ENCODE measurements around the gene MAPK8IP1.

MAPK8IP1 gene

DNA sequence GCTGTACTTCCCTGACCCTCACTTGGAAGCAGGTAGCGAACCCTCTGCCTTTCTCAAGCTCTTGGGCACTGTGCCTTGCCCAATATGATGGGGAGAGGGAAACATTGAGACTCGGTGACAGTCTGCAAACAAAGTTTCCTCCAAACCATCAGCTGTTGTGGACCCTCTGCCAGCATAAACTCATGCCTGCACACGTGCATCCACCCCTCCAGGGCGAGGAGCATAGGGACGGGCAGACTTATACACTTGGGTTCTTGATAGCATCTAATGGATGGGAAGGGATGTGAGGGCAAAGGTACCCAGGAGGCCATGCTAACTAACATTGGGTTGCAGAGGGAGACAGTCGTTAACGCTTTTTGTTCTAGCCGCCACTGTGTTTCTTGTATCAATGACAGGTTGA, 8.2 kb upstream of the MAPK8IP1 start:
- 99% methylated on average over 8 of the region's 8 CpGs for WGBS
- no peak overlapping the region for H3K18ac ChIP-seq (ENCODE audit: low read depth in 1 of 2, low read length in 2 of 2)
- H3K27me3 ChIP-seq (ENCODE audit: control insufficient read depth in 1 of 2, insufficient read depth in 1 of 2, low read length in 2 of 2): no peaks in the 10 kb centered on the region
- H2BK15ac ChIP-seq (ENCODE audit: low read depth, poor library complexity, severe bottlenecking): no peak overlapping the region
- no peaks in the 10 kb centered on the region for H3K79me1 ChIP-seq (replicated peaks; ENCODE audit: low read length, poor library complexity, severe bottlenecking)
- no peak overlapping the region for H3K4me2 ChIP-seq (ENCODE audit: low read length, poor library complexity, severe bottlenecking)
- no peak overlapping the region for H4K8ac ChIP-seq (ENCODE audit: low read length)
- H2AFZ ChIP-seq (ENCODE audit: low read depth, low read length): no peak overlapping the region
- H3K4me1 ChIP-seq (ENCODE audit: control insufficient read depth, insufficient read depth, low read depth, low read length): peaks cover 23% of the 10 kb centered on the region
- H3K14ac ChIP-seq (ENCODE audit: low read length in 2 of 2): no peak overlapping the region
- no peaks in the 10 kb centered on the region for H3K9me3 ChIP-seq (ENCODE audit: control insufficient read depth, low read length)
- H2BK12ac ChIP-seq (ENCODE audit: low read length in 2 of 2): no peak overlapping the region
- H2AK5ac ChIP-seq (ENCODE audit: low read length, severe bottlenecking): no peak overlapping the region
- no peak overlapping the region for H3K4me3 ChIP-seq (ENCODE audit: insufficient read depth in 1 of 2, low read depth in 1 of 2, low read length in 2 of 2)
- DNase-seq: no peak
- no peak overlapping the region for H3K9ac ChIP-seq (ENCODE audit: low read length)
- no peak overlapping the region for H2BK120ac ChIP-seq (ENCODE audit: low read depth, low read length)
- H3K36me3 ChIP-seq (ENCODE audit: control insufficient read depth in 1 of 2, insufficient read depth in 2 of 2, low read depth in 1 of 2, low read length in 2 of 2): peaks cover 26 to 71% of the 10 kb centered on the region in 2 experiments
- no peak overlapping the region for H3K23ac ChIP-seq (ENCODE audit: low read length in 2 of 2)
- H2BK5ac ChIP-seq (ENCODE audit: low read depth, low read length, poor library complexity, severe bottlenecking): no peak overlapping the region
- H3K27ac ChIP-seq (ENCODE audit: low read length, poor library complexity, severe bottlenecking): no peak overlapping the region
- no peak overlapping the region for H3K4ac ChIP-seq (ENCODE audit: low read depth in 1 of 2, low read length in 2 of 2)
- no peak overlapping the region for H4K91ac ChIP-seq (ENCODE audit: low read length)

DNA sequence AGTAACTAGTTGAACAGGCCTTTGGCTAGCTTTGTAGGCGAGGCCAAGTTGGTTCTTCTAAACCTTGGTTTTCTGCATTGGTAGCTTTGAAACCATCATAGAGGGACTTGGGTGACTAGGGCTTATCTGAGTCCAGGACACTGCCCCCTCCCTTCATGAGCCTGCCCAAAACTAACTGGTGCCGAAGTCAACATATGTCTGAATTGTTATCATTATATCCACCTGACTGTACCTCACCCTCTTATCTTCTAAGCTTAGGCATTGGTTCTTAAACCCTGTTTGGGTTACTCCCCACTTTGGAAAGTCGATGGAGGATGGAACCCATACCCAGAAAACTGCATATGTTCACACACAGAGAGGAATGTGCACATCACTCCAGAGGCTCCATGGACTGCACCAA, 7.6 kb upstream of the MAPK8IP1 start:
- Histone ChIP-seq H2AFZ (ENCODE audit: low read depth, low read length) (no peak overlapping the region), H2BK5ac (ENCODE audit: low read depth, low read length, poor library complexity, severe bottlenecking) (no peak overlapping the region), H2BK120ac (ENCODE audit: low read depth, low read length) (no peak overlapping the region), H3K4me2 (ENCODE audit: low read length, poor library complexity, severe bottlenecking) (no peak overlapping the region), H3K4me1 (ENCODE audit: control insufficient read depth, insufficient read depth, low read depth, low read length) (peaks cover 22% of the 10 kb centered on the region), H2BK15ac (ENCODE audit: low read depth, poor library complexity, severe bottlenecking) (no peak overlapping the region), H3K27ac (ENCODE audit: low read length, poor library complexity, severe bottlenecking) (no peak overlapping the region), H3K36me3 (ENCODE audit: control insufficient read depth in 1 of 2, insufficient read depth in 2 of 2, low read depth in 1 of 2, low read length in 2 of 2) (peaks cover 32 to 73% of the 10 kb centered on the region in 2 experiments), H3K79me1 (replicated peaks; ENCODE audit: low read length, poor library complexity, severe bottlenecking) (no peaks in the 10 kb centered on the region), H3K9ac (ENCODE audit: low read length) (no peak overlapping the region), H3K9me3 (ENCODE audit: control insufficient read depth, low read length) (no peaks in the 10 kb centered on the region), H4K91ac (ENCODE audit: low read length) (no peak overlapping the region), H3K4me3 (ENCODE audit: insufficient read depth in 1 of 2, low read depth in 1 of 2, low read length in 2 of 2) (no peak overlapping the region), H3K14ac (ENCODE audit: low read length in 2 of 2) (no peak overlapping the region), H4K8ac (ENCODE audit: low read length) (no peak overlapping the region), H3K4ac (ENCODE audit: low read depth in 1 of 2, low read length in 2 of 2) (no peak overlapping the region), H3K18ac (ENCODE audit: low read depth in 1 of 2, low read length in 2 of 2) (no peak overlapping the region), H3K27me3 (ENCODE audit: control insufficient read depth in 1 of 2, insufficient read depth in 1 of 2, low read length in 2 of 2) (no peaks in the 10 kb centered on the region), H3K23ac (ENCODE audit: low read length in 2 of 2) (no peak overlapping the region), H2BK12ac (ENCODE audit: low read length in 2 of 2) (no peak overlapping the region), H2AK5ac (ENCODE audit: low read length, severe bottlenecking) (no peak overlapping the region)
- WGBS: 95% methylated on average over 3 of the region's 3 CpGs
- DNase-seq: no peak

DNA sequence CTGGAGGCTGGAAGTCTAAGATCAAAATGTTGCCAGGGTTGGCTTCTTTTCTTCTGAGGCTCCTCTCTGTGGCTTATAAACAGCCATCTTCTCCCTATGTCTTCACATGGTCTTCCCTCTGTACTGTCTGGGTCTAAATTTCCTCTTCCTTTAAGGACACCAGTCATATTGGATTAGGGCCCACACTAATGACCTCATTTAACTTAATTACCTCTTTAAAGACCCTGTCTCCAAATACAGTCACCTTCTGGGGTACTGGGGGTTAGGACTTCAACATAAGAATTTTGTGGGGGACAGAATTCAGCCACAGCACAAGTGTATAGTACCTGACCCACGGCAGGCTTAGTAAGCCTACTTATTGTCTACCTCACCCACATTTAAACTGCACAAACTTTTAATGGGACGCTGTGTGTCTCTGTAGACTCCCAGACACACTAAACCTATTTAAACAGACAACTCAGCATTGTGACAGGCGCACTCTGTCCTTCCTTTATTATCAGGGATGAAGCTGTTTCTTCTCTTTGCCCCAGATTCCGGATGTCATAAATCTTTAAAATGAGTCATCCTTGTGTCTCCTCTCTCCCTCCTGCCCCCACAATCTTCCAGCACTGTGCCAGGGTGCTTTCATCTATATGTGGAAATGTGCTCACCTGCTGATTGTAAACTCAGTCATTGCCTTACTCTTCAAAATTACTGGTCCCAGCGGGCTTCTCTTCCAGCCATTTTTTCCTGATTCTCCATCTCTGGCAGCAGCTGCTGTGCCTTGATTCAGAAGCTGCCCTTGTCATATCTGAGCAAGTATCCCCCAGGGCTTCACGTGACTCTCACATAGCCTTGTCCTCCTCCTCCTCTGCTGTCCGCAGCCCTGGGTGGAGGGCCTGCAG, 5.4 kb upstream of the MAPK8IP1 start:
- Histone ChIP-seq H4K91ac (ENCODE audit: low read length) (peak overlapping the region; percentile 40), H3K27me3 (ENCODE audit: control insufficient read depth in 1 of 2, insufficient read depth in 1 of 2, low read length in 2 of 2) (no peaks in the 10 kb centered on the region), H2BK15ac (ENCODE audit: low read depth, poor library complexity, severe bottlenecking) (no peak overlapping the region), H3K18ac (ENCODE audit: low read depth in 1 of 2, low read length in 2 of 2) (no peak overlapping the region), H4K8ac (ENCODE audit: low read length) (no peak overlapping the region), H3K4me1 (ENCODE audit: control insufficient read depth, insufficient read depth, low read depth, low read length) (peaks cover 19% of the 10 kb centered on the region), H3K4me2 (ENCODE audit: low read length, poor library complexity, severe bottlenecking) (no peak overlapping the region), H3K9ac (ENCODE audit: low read length) (no peak overlapping the region), H3K4me3 (ENCODE audit: insufficient read depth in 1 of 2, low read depth in 1 of 2, low read length in 2 of 2) (no peak overlapping the region), H3K14ac (ENCODE audit: low read length in 2 of 2) (no peak overlapping the region), H2AK5ac (ENCODE audit: low read length, severe bottlenecking) (no peak overlapping the region), H3K4ac (ENCODE audit: low read depth in 1 of 2, low read length in 2 of 2) (no peak overlapping the region), H2BK12ac (ENCODE audit: low read length in 2 of 2) (peak overlapping the region; percentile 63 to 72), H3K27ac (ENCODE audit: low read length, poor library complexity, severe bottlenecking) (no peak overlapping the region), H3K36me3 (ENCODE audit: control insufficient read depth in 1 of 2, insufficient read depth in 2 of 2, low read depth in 1 of 2, low read length in 2 of 2) (peaks cover 40 to 68% of the 10 kb centered on the region in 2 experiments), H3K23ac (ENCODE audit: low read length in 2 of 2) (no peak overlapping the region), H2BK120ac (ENCODE audit: low read depth, low read length) (no peak overlapping the region), H3K9me3 (ENCODE audit: control insufficient read depth, low read length) (no peaks in the 10 kb centered on the region), H2BK5ac (ENCODE audit: low read depth, low read length, poor library complexity, severe bottlenecking) (no peak overlapping the region), H3K79me1 (replicated peaks; ENCODE audit: low read length, poor library complexity, severe bottlenecking) (no peaks in the 10 kb centered on the region), H2AFZ (ENCODE audit: low read depth, low read length) (no peak overlapping the region)
- 49% methylated on average over 7 of the region's 7 CpGs for WGBS
- peak; percentile 78 for DNase-seq

DNA sequence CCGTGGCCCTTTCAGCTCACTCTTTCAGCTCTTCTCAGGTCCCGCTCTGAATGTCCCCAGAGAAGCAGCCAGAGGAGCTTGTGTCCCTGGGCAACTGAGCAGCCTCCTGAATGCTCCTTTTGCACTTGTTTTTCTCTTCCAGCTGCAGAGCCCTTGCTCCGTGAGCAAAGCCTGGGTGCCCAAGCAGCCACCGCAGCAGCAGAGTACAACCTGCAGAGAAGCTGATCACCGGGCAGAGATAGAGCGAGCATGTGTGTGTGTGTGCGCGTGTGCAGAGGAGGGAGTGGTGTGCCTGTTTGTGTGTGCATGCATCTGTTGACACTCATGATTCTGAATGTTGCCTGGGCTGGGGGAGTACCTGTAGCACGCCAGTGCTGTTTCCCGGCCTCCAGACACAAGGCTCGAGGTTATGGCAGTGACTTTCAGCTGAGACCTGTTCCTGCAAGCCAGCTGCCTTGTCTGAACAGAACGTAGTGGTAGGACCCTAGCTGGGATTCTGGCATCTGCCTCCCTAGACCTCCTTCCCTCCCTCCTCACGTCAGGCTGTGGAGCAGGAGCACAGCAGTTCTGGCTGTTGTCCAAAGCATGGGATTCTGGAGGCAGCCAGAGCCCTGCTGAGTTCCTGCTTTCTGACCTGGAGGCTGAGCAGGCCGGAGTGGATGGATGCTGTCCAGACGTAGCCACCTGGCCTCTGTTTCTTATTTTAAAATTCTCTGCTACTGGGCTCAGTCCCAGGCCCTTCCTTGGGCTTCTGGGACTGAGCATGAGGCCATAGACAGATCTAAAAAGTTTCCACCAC, 4.5 kb upstream of the MAPK8IP1 start:
- Histone ChIP-seq H3K4ac (ENCODE audit: low read depth in 1 of 2, low read length in 2 of 2) (no peak overlapping the region), H3K14ac (ENCODE audit: low read length in 2 of 2) (no peak overlapping the region), H3K4me2 (ENCODE audit: low read length, poor library complexity, severe bottlenecking) (no peak overlapping the region), H3K18ac (ENCODE audit: low read depth in 1 of 2, low read length in 2 of 2) (no peak overlapping the region), H2BK120ac (ENCODE audit: low read depth, low read length) (no peak overlapping the region), H3K9me3 (ENCODE audit: control insufficient read depth, low read length) (no peaks in the 10 kb centered on the region), H3K79me1 (replicated peaks; ENCODE audit: low read length, poor library complexity, severe bottlenecking) (no peaks in the 10 kb centered on the region), H3K23ac (ENCODE audit: low read length in 2 of 2) (no peak overlapping the region), H3K4me1 (ENCODE audit: control insufficient read depth, insufficient read depth, low read depth, low read length) (peaks cover 26% of the 10 kb centered on the region), H2BK5ac (ENCODE audit: low read depth, low read length, poor library complexity, severe bottlenecking) (no peak overlapping the region), H4K91ac (ENCODE audit: low read length) (peak overlapping the region; percentile 40), H2BK15ac (ENCODE audit: low read depth, poor library complexity, severe bottlenecking) (no peak overlapping the region), H2BK12ac (ENCODE audit: low read length in 2 of 2) (peak overlapping the region in 1 of 2 experiments; percentile 63), H3K36me3 (ENCODE audit: control insufficient read depth in 1 of 2, insufficient read depth in 2 of 2, low read depth in 1 of 2, low read length in 2 of 2) (peaks cover 36 to 60% of the 10 kb centered on the region in 2 experiments), H3K27ac (ENCODE audit: low read length, poor library complexity, severe bottlenecking) (no peak overlapping the region), H2AK5ac (ENCODE audit: low read length, severe bottlenecking) (no peak overlapping the region), H3K27me3 (ENCODE audit: control insufficient read depth in 1 of 2, insufficient read depth in 1 of 2, low read length in 2 of 2) (peaks cover 2 to 4% of the 10 kb centered on the region in 2 experiments), H2AFZ (ENCODE audit: low read depth, low read length) (no peak overlapping the region), H3K9ac (ENCODE audit: low read length) (no peak overlapping the region), H4K8ac (ENCODE audit: low read length) (no peak overlapping the region), H3K4me3 (ENCODE audit: insufficient read depth in 1 of 2, low read depth in 1 of 2, low read length in 2 of 2) (no peak overlapping the region)
- DNase-seq: no peak
- 82% methylated on average over 15 of the region's 15 CpGs for whole genome bisulfite sequencing
